AG04450 (cell line): ENCODE data around the gene GAB1. TPM values are rescaled to one million over a fixed set of nuclear protein-coding genes. Genes with fewer than 3 reads are reported as not detected.

Experiments used
- CTCF ChIA-PET: fragments of 300-600, 350-600 bp; formaldehyde crosslinking; extraction: SDS; loops from one replicate; lab custom pipeline; 2022; ENCODE audit warnings: antibody characterized with exemption, inconsistent platforms; lab: Charles Lee
- POLR2A ChIA-PET: fragments of 350-600 bp; formaldehyde crosslinking; extraction: SDS; loops from one replicate; lab custom pipeline; 2021; ENCODE audit warnings: antibody characterized with exemption, inconsistent platforms; lab: Yijun Ruan, JAX
- DNase-seq: peaks from one replicate; pipeline ENCODE4 v3.0.0-alpha.2; 2011; ENCODE audit warnings: low read depth, low spot score
- H3K27ac ChIP-seq: one replicate; pipeline ENCODE4 v1.5.1; 2012; ENCODE audit warnings: low read depth, low read length, control low read depth
- H3K27me3 ChIP-seq: one replicate; pipeline ENCODE4 v1.6.0; 2012; ENCODE audit warnings: low read length; ENCODE audit not compliant: control insufficient read depth, insufficient read depth
- H3K4me3 ChIP-seq: 2 replicates; pipeline ENCODE4 v1.5.1; 2011; ENCODE audit warnings: mild to moderate bottlenecking, low read depth, low read length, control low read depth
- H3K9me3 ChIP-seq: 2 replicates; pipeline ENCODE4 v1.5.1; 2012; ENCODE audit warnings: low read length; ENCODE audit not compliant: control insufficient read depth, insufficient read depth
- polyA plus RNA-seq: library from polyadenylated mRNA; depleted of rRNA; stranded (reverse); fragments of >200 nt; gene quantifications from 2 replicates; pipeline ENCODE4 v1.2.3, GENCODE V29; 2011
- TF ChIP-seq, protein P1 (sequence below): IDR thresholded peaks from 2 replicates; pipeline ENCODE4 v1.5.1; 2011; ENCODE audit warnings: low read depth, low read length, control low read depth, inconsistent platforms

GAB1 gene
- polyA plus RNA-seq, 1 experiment: 13.8 TPM

DNA sequence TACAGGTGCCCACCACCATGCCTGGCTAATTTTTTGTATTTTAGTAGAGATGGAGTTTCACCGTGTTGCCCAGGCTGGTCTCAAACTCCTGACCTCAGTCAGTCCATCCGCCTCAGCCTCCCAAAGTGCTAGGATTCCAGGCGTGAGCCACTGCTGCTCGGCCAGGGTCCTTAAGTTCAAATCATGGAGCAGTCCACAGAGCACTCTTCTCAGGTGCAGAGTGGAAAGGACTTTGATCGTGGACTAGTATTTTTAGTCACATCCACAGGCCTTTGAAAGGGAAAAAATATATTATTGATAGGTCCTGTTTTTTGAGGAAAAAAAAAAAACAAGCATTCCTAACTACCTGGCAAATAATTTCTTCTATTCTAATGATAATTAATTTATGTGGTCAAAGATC, 31.2 kb downstream of the GAB1 start:
- CTCF ChIA-PET: interaction anchor here (0.6 kb wide), 1 partner anchor 132 kb away, joined by 5 read pairs; no protein-coding TSS in a partner anchor
- no peak for DNase-seq
- H3K9me3 ChIP-seq: no peaks in the 10 kb centered on the region
- H3K27ac ChIP-seq: no peak overlapping the region
- no peaks in the 10 kb centered on the region for H3K27me3 ChIP-seq
- H3K4me3 ChIP-seq: no peak overlapping the region
- TF ChIP-seq, protein P1, sequence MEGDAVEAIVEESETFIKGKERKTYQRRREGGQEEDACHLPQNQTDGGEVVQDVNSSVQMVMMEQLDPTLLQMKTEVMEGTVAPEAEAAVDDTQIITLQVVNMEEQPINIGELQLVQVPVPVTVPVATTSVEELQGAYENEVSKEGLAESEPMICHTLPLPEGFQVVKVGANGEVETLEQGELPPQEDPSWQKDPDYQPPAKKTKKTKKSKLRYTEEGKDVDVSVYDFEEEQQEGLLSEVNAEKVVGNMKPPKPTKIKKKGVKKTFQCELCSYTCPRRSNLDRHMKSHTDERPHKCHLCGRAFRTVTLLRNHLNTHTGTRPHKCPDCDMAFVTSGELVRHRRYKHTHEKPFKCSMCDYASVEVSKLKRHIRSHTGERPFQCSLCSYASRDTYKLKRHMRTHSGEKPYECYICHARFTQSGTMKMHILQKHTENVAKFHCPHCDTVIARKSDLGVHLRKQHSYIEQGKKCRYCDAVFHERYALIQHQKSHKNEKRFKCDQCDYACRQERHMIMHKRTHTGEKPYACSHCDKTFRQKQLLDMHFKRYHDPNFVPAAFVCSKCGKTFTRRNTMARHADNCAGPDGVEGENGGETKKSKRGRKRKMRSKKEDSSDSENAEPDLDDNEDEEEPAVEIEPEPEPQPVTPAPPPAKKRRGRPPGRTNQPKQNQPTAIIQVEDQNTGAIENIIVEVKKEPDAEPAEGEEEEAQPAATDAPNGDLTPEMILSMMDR: no peak
- POLR2A ChIA-PET: no interaction called here

- Histone ChIP-seq H3K9me3 (no peaks in the 10 kb centered on the region), H3K27me3 (no peaks in the 10 kb centered on the region), H3K27ac (no peak overlapping the region), H3K4me3 (no peak overlapping the region)
- CTCF ChIA-PET: no interaction called here
- DNase-seq: no peak
- POLR2A ChIA-PET: no interaction called here
- TF ChIP-seq, protein P1: no peak
Observed at GRCh38 chr4:143369552-143369951, 32.9 kb downstream of the GAB1 start.

DNA sequence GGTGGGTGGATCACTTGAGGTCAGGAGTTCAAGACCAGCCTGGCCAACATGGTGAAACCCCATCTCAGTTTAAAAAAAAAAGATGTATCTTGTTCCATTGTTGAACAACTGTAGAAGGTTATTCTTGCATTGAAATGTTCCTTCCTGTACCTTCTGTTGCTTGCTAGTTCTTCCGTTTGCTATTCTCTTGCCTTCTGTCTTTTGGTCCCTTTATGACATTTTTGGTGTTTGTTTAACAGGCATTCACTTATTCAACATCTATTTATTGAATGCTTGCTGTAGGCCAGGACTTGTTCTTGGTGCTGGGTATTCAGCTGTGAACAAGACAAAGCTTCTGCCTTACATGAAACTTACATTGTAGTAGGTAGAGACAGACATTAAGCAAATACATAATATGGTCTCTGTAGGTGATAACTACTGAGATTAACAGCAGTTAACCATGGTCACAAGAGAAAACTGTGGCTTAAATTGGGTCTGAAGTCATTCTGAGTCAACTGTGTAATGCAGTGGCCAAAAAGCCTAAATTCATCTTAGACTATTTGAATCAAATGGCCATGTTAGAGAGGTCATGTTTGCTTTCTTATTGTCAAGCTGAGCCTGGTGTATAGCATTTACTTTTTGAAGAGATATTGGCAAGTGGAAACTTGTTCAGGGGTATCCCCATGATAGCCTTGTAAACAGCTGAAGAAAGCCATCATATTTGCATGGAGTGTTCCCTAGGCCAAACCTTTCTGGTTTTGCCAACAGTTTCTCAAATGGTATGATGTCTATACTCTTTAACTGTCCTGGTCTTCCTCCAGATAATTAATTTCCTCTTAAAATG, 35.6 kb downstream of the GAB1 start:
- TF ChIP-seq, protein P1: no peak
- no peak for DNase-seq
- no peak overlapping the region for H3K4me3 ChIP-seq
- no peaks in the 10 kb centered on the region for H3K9me3 ChIP-seq
- H3K27ac ChIP-seq: no peak overlapping the region
- CTCF ChIA-PET: no interaction called here
- no peaks in the 10 kb centered on the region for H3K27me3 ChIP-seq
- POLR2A ChIA-PET: no interaction called here

GRCh38 chr4:143374255-143374654, 37.6 kb downstream of the GAB1 start:
- Histone ChIP-seq H3K27me3 (no peaks in the 10 kb centered on the region), H3K27ac (no peak overlapping the region), H3K4me3 (no peak overlapping the region), H3K9me3 (no peaks in the 10 kb centered on the region)
- TF ChIP-seq, protein P1: no peak
- no peak for DNase-seq
- ChIA-PET POLR2A (no interaction called here), CTCF (no interaction called here)

DNA sequence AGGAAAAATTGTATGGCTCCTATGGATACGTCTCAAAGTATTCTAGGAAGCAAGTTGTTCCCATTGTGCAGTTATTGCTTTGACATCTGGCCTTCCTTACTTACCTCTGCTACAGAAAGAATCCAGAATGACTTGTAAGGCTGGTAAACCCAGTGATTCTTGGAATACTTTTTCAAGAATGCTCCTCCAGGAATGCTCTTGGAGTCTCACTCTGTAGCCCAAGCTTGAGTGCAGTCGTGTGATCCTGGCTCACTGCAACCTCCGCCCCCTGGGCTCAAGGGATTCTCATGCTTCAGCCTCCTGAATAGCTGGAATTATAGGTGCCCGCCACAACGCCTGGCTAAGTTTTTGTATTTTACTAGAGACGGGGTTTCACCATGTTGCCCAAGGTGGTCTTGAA, 38.1 kb downstream of the GAB1 start:
- DNase-seq: no peak
- Histone ChIP-seq H3K4me3 (no peak overlapping the region), H3K27me3 (no peaks in the 10 kb centered on the region), H3K9me3 (no peaks in the 10 kb centered on the region), H3K27ac (no peak overlapping the region)
- ChIA-PET CTCF (interaction anchor here (0.5 to 1.7 kb wide), 7 partner anchors 10 to 170 kb away, joined by 3 to 8 read pairs (median 4); no protein-coding TSS in a partner anchor), POLR2A (no interaction called here)
- TF ChIP-seq, protein P1: no peak
